Neural cell (in vitro differentiated cells): ENCODE data around the gene ITGBL1. TPM values are rescaled to one million over a fixed set of nuclear protein-coding genes. Genes with fewer than 3 reads are reported as not detected.

Experiments
- H2AFZ ChIP-seq: fragments of 200-600, 300-800 bp; sonication (generic), shearing (Covaris generic); 2 replicates; pipeline ENCODE4 v1.6.0; 2014; ENCODE audit warnings: low read depth, mild to moderate bottlenecking, antibody characterized with exemption, low read length, moderate library complexity
- H3F3A ChIP-seq: fragments of 200-600 bp; shearing (Covaris generic); 2 replicates; pipeline ENCODE4 v1.6.1; 2016; ENCODE audit warnings: mild to moderate bottlenecking, moderate library complexity, mixed read lengths, antibody characterized with exemption, low read length; ENCODE audit not compliant: insufficient read depth, poor library complexity, severe bottlenecking
- H3K27ac ChIP-seq: fragments of 200-600, 300-800 bp; sonication (generic), shearing (Covaris generic); 2 replicates; pipeline ENCODE4 v1.5.1; 2014; ENCODE audit warnings: mild to moderate bottlenecking, low read length, moderate library complexity
- H3K27me3 ChIP-seq: fragments of 300-800, 200-600 bp; sonication (generic), shearing (Covaris generic); 2 replicates; pipeline ENCODE4 v1.6.0; 2014; ENCODE audit warnings: mild to moderate bottlenecking, low read depth, low read length, moderate library complexity; ENCODE audit not compliant: insufficient read depth
- H3K36me3 ChIP-seq: fragments of 300-800, 200-600 bp; sonication (generic), shearing (Covaris generic); 2 replicates; pipeline ENCODE4 v1.5.1; 2014; ENCODE audit warnings: mild to moderate bottlenecking, antibody characterized with exemption, low read length, moderate library complexity; ENCODE audit not compliant: insufficient read depth
- H3K4me2 ChIP-seq: fragments of 300-800, 200-600 bp; sonication (generic), shearing (Covaris generic); 2 replicates; pipeline ENCODE4 v1.6.0; 2014; ENCODE audit warnings: mild to moderate bottlenecking, low read length
- H3K4me3 ChIP-seq: fragments of 300-800, 200-600 bp; sonication (generic), shearing (Covaris generic); 2 replicates; pipeline ENCODE4 v1.5.1; 2014; ENCODE audit warnings: mild to moderate bottlenecking, low read length, moderate library complexity
- H3K79me2 ChIP-seq: fragments of 200-600 bp; shearing (Covaris generic); replicated peaks from 2 replicates; pipeline ENCODE4 v1.6.0; 2014; ENCODE audit warnings: mild to moderate bottlenecking, low read length, moderate library complexity; ENCODE audit not compliant: insufficient read depth
- H3K9ac ChIP-seq: fragments of 300-800, 200-600 bp; sonication (generic), shearing (Covaris generic); 2 replicates; pipeline ENCODE4 v1.6.1; 2016; ENCODE audit warnings: mild to moderate bottlenecking, low read length, mixed read lengths
- H3K9me2 ChIP-seq: fragments of 200-600 bp; shearing (Covaris generic); 2 replicates; pipeline ENCODE4 v1.6.1; 2016; ENCODE audit warnings: mild to moderate bottlenecking, low read length, mixed read lengths; ENCODE audit not compliant: insufficient read depth
- H3K9me3 ChIP-seq: fragments of 200-600, 300-800 bp; sonication (generic), shearing (Covaris generic); 2 replicates; pipeline ENCODE4 v1.6.1; 2016; ENCODE audit warnings: mild to moderate bottlenecking, mixed run types, low read length, moderate library complexity, mixed read lengths
- H4K20me1 ChIP-seq: fragments of 200-600 bp; shearing (Covaris generic); 2 replicates; pipeline ENCODE4 v1.6.1; 2016; ENCODE audit warnings: mild to moderate bottlenecking, mixed run types; ENCODE audit not compliant: insufficient read depth
- CTCF ChIP-seq: fragments of 450-650 bp; IDR thresholded peaks from 2 replicates; pipeline ENCODE4 v1.5.1; 2014; ENCODE audit warnings: antibody characterized with exemption, mild to moderate bottlenecking, moderate library complexity; ENCODE audit not compliant: poor library complexity, severe bottlenecking
- EP300 ChIP-seq: fragments of 450-650 bp; conservative IDR thresholded peaks from 2 replicates; pipeline ENCODE4 v1.6.1; 2014; ENCODE audit warnings: antibody characterized with exemption, mild to moderate bottlenecking, moderate library complexity; ENCODE audit not compliant: poor library complexity, severe bottlenecking
- EZH2 ChIP-seq: fragments of 200-600, 300-800 bp; shearing (Covaris generic), sonication (generic); IDR thresholded peaks from 2 replicates; pipeline ENCODE4 v1.6.1; 2014; ENCODE audit warnings: antibody characterized with exemption, low read length, borderline replicate concordance, mild to moderate bottlenecking; ENCODE audit not compliant: insufficient read depth, poor library complexity, severe bottlenecking
- MXI1 ChIP-seq: fragments of 450-650 bp; conservative IDR thresholded peaks from 2 replicates; pipeline ENCODE4 v1.6.1; 2014; ENCODE audit warnings: antibody characterized with exemption, mild to moderate bottlenecking; ENCODE audit not compliant: poor library complexity, severe bottlenecking
- POLR2AphosphoS5 ChIP-seq: IDR thresholded peaks from 2 replicates; pipeline ENCODE4 v1.6.1; 2012
- RAD21 ChIP-seq: fragments of 450-650 bp; conservative IDR thresholded peaks from 2 replicates; pipeline ENCODE4 v1.6.1; 2014; ENCODE audit warnings: antibody characterized with exemption, mild to moderate bottlenecking, moderate library complexity
- REST ChIP-seq: IDR thresholded peaks from 2 replicates; pipeline ENCODE4 v1.6.1; 2012; ENCODE audit warnings: borderline replicate concordance
- SMC3 ChIP-seq: fragments of 450-650 bp; conservative IDR thresholded peaks from 2 replicates; pipeline ENCODE4 v1.6.1; 2014; ENCODE audit warnings: antibody characterized with exemption, mild to moderate bottlenecking, moderate library complexity; ENCODE audit not compliant: poor library complexity
- TAF1 ChIP-seq: IDR thresholded peaks from 2 replicates; pipeline ENCODE4 v1.6.1; 2012; ENCODE audit warnings: low read depth
- polyA plus RNA-seq: library from polyadenylated mRNA; depleted of rRNA; stranded (reverse); fragments of >200 nt; gene quantifications from 2 replicates; pipeline ENCODE4 v1.2.3, GENCODE V29; 2014

ITGBL1 gene
- polyA plus RNA-seq, 1 donor from 2014 or later, result 0.46 TPM

DNA sequence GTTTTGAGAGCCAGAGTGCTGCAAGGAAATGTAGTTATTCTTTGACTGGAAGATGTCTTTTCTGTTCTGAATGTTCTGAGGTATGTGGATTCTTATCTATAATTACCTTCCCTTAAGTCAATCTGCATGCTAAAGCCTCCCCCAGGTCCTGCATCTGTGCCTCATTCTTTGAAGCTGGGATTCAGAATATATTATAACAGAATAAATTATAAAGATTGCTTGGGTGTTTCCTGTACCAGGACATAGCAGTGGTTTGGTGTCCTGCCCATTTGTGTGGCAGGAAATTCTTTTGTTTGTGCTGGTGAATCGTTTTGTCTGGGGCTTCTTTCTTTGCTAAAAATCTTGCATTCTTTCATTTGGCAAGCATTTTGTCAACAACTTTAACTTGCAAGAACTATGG is 60.2 kb downstream of the ITGBL1 start:
- Histone ChIP-seq H3K9me3 (no peaks in the 10 kb centered on the region), H3F3A (no peaks in the 10 kb centered on the region), H3K79me2 (no peaks in the 10 kb centered on the region), H4K20me1 (no peaks in the 10 kb centered on the region), H3K9me2 (no peaks in the 10 kb centered on the region), H3K4me3 (no peak overlapping the region), H3K36me3 (no peaks in the 10 kb centered on the region), H3K9ac (no peak overlapping the region), H2AFZ (no peak overlapping the region), H3K4me2 (no peak overlapping the region), H3K27me3 (no peaks in the 10 kb centered on the region), H3K27ac (no peak overlapping the region)
- TF ChIP-seq EP300, result no peak
- TF ChIP-seq EZH2, result no peak

- no peak for TF ChIP-seq REST
- Histone ChIP-seq H3K9ac (no peak overlapping the region), H3K27me3 (no peaks in the 10 kb centered on the region), H3K79me2 (no peaks in the 10 kb centered on the region), H3F3A (no peaks in the 10 kb centered on the region), H3K4me2 (no peak overlapping the region), H3K9me2 (no peaks in the 10 kb centered on the region), H3K36me3 (no peaks in the 10 kb centered on the region), H3K27ac (no peak overlapping the region), H4K20me1 (no peaks in the 10 kb centered on the region), H2AFZ (no peak overlapping the region), H3K4me3 (no peak overlapping the region), H3K9me3 (no peaks in the 10 kb centered on the region)
Observed at GRCh38 chr13:101514100-101514499, 61.6 kb downstream of the ITGBL1 start.

GRCh38 chr13:101514695-101515275 is 62.3 kb downstream of the ITGBL1 start:
- Histone ChIP-seq H2AFZ (no peak overlapping the region), H3K9ac (no peak overlapping the region), H3K9me3 (no peaks in the 10 kb centered on the region), H3K79me2 (no peaks in the 10 kb centered on the region), H3K27ac (no peak overlapping the region), H3K4me2 (no peak overlapping the region), H3K27me3 (no peaks in the 10 kb centered on the region), H3F3A (no peaks in the 10 kb centered on the region), H3K36me3 (no peaks in the 10 kb centered on the region), H4K20me1 (no peaks in the 10 kb centered on the region), H3K9me2 (no peaks in the 10 kb centered on the region), H3K4me3 (no peak overlapping the region)
- no peak for TF ChIP-seq REST
- no peak for TF ChIP-seq TAF1
- TF ChIP-seq EP300, result no peak
- peak; percentile 83 for TF ChIP-seq CTCF
- peak; percentile 88 for TF ChIP-seq RAD21
- peak; percentile 95 for TF ChIP-seq SMC3
- TF ChIP-seq EZH2, result no peak
- no peak for TF ChIP-seq POLR2AphosphoS5
- TF ChIP-seq MXI1, result no peak
